OCI-LY1 (cell line): ENCODE measurements around the gene IL20.

Experiments
- H2AFZ ChIP-seq: fragments of 200-600 bp; sonication (generic), shearing (Covaris generic); 2 replicates; pipeline ENCODE4 v1.6.0; 2014; ENCODE audit warnings: antibody characterized with exemption, mild to moderate bottlenecking, low read length
- H3F3A ChIP-seq: fragments of 200-600 bp; sonication (generic), shearing (Covaris generic); 2 replicates; pipeline ENCODE4 v1.6.0; 2014; ENCODE audit warnings: mild to moderate bottlenecking, antibody characterized with exemption, low read length, moderate library complexity; ENCODE audit not compliant: insufficient read depth
- H3K27ac ChIP-seq: fragments of 200-600 bp; sonication (generic); 2 replicates; pipeline ENCODE4 v1.5.1; 2014; ENCODE audit warnings: low read length, mixed run types, mild to moderate bottlenecking, low read depth; ENCODE audit not compliant: poor library complexity, severe bottlenecking
- H3K27me3 ChIP-seq: fragments of 200-600 bp; sonication (generic); 2 replicates; pipeline ENCODE4 v1.6.0; 2014; ENCODE audit warnings: antibody characterized with exemption, mild to moderate bottlenecking, low read length, moderate library complexity; ENCODE audit not compliant: insufficient read depth
- H3K36me3 ChIP-seq: fragments of 200-600 bp; sonication (generic); 2 replicates; pipeline ENCODE4 v1.6.1; 2014; ENCODE audit warnings: mild to moderate bottlenecking, antibody characterized with exemption, low read length, moderate library complexity, mixed read lengths; ENCODE audit not compliant: insufficient read depth
- H3K4me1 ChIP-seq: fragments of 200-600 bp; sonication (generic); 2 replicates; pipeline ENCODE4 v1.5.1; 2014; ENCODE audit warnings: mild to moderate bottlenecking, low read length, moderate library complexity; ENCODE audit not compliant: insufficient read depth, severe bottlenecking
- H3K4me2 ChIP-seq: fragments of 200-600 bp; sonication (generic), shearing (Covaris generic); 2 replicates; pipeline ENCODE4 v1.6.1; 2014; ENCODE audit warnings: low read length
- H3K4me3 ChIP-seq: fragments of 200-600 bp; sonication (generic); 2 replicates; pipeline ENCODE4 v1.5.1; 2014; ENCODE audit warnings: low read length, low read depth, mild to moderate bottlenecking, mixed read lengths; ENCODE audit not compliant: poor library complexity, severe bottlenecking
- H3K79me2 ChIP-seq: fragments of 200-600 bp; shearing (Covaris generic); 2 replicates; pipeline ENCODE4 v1.6.1; 2016; ENCODE audit warnings: mixed run types, low read length, mixed read lengths; ENCODE audit not compliant: insufficient read depth
- H3K9ac ChIP-seq: fragments of 200-600 bp; sonication (generic), shearing (Covaris generic); 2 replicates; pipeline ENCODE4 v1.6.1; 2014; ENCODE audit warnings: mild to moderate bottlenecking, low read length, mixed read lengths
- H3K9me2 ChIP-seq: fragments of 200-600 bp; sonication (generic), shearing (Covaris generic); 2 replicates; pipeline ENCODE4 v1.6.1; 2014; ENCODE audit warnings: low read depth, mild to moderate bottlenecking, low read length, mixed read lengths
- H3K9me3 ChIP-seq: fragments of 200-600 bp; shearing (Covaris generic); 2 replicates; pipeline ENCODE4 v1.6.1; 2014; ENCODE audit warnings: low read length, mixed read lengths
- H4K20me1 ChIP-seq: fragments of 200-600 bp; sonication (generic), shearing (Covaris generic); 2 replicates; pipeline ENCODE4 v1.6.0; 2016; ENCODE audit warnings: mild to moderate bottlenecking, low read length; ENCODE audit not compliant: insufficient read depth
- EZH2 ChIP-seq: fragments of 200-600 bp; sonication (generic), shearing (Covaris generic); IDR thresholded peaks from 2 replicates; pipeline ENCODE4 v1.8.0; 2017; ENCODE audit warnings: borderline replicate concordance, mixed run types, mild to moderate bottlenecking, antibody characterized with exemption, low read length, moderate library complexity, mixed read lengths
- TF ChIP-seq, protein P1 (sequence below): fragments of 200-600 bp; sonication (generic), shearing (Covaris generic); IDR thresholded peaks from 2 replicates; pipeline ENCODE4 v1.5.1; 2017; ENCODE audit warnings: mild to moderate bottlenecking, antibody characterized with exemption, low read length, moderate library complexity, mixed read lengths

The IL20 gene

GRCh38 chr1:206866062-206866461 is 639 bp downstream of the IL20 start:
- no peak overlapping the region for H3K9ac ChIP-seq
- no peaks in the 10 kb centered on the region for H3K4me1 ChIP-seq
- H4K20me1 ChIP-seq, result no peaks in the 10 kb centered on the region
- H3K4me3 ChIP-seq, result no peak overlapping the region
- no peaks in the 10 kb centered on the region for H3K36me3 ChIP-seq
- no peaks in the 10 kb centered on the region for H3K9me2 ChIP-seq
- no peaks in the 10 kb centered on the region for H3K27me3 ChIP-seq
- no peak overlapping the region for H2AFZ ChIP-seq
- no peak overlapping the region for H3K4me2 ChIP-seq
- no peaks in the 10 kb centered on the region for H3F3A ChIP-seq
- no peaks in the 10 kb centered on the region for H3K9me3 ChIP-seq
- no peak overlapping the region for H3K27ac ChIP-seq
- TF ChIP-seq, protein P1, sequence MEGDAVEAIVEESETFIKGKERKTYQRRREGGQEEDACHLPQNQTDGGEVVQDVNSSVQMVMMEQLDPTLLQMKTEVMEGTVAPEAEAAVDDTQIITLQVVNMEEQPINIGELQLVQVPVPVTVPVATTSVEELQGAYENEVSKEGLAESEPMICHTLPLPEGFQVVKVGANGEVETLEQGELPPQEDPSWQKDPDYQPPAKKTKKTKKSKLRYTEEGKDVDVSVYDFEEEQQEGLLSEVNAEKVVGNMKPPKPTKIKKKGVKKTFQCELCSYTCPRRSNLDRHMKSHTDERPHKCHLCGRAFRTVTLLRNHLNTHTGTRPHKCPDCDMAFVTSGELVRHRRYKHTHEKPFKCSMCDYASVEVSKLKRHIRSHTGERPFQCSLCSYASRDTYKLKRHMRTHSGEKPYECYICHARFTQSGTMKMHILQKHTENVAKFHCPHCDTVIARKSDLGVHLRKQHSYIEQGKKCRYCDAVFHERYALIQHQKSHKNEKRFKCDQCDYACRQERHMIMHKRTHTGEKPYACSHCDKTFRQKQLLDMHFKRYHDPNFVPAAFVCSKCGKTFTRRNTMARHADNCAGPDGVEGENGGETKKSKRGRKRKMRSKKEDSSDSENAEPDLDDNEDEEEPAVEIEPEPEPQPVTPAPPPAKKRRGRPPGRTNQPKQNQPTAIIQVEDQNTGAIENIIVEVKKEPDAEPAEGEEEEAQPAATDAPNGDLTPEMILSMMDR, result no peak
- no peak for TF ChIP-seq EZH2
- H3K79me2 ChIP-seq, result no peaks in the 10 kb centered on the region

- H3K9ac ChIP-seq, result no peak overlapping the region
- no peaks in the 10 kb centered on the region for H3K36me3 ChIP-seq
- H3K9me2 ChIP-seq, result no peaks in the 10 kb centered on the region
- no peaks in the 10 kb centered on the region for H3K4me1 ChIP-seq
- no peaks in the 10 kb centered on the region for H3K79me2 ChIP-seq
- H3K27ac ChIP-seq, result no peak overlapping the region
- H4K20me1 ChIP-seq, result no peaks in the 10 kb centered on the region
- H3K4me3 ChIP-seq, result no peak overlapping the region
- no peaks in the 10 kb centered on the region for H3K9me3 ChIP-seq
- TF ChIP-seq EZH2, result no peak
- TF ChIP-seq, protein P1, result no peak
- H3K4me2 ChIP-seq, result no peak overlapping the region
- no peaks in the 10 kb centered on the region; the same call in 1 of the 2 replicates for H3K27me3 ChIP-seq
- H3F3A ChIP-seq, result no peaks in the 10 kb centered on the region
- H2AFZ ChIP-seq, result no peak overlapping the region
Measured at GRCh38 chr1:206867239-206867638, 1.8 kb downstream of the IL20 start.

- Histone ChIP-seq H3K4me2 (no peak overlapping the region), H3K9me2 (no peaks in the 10 kb centered on the region), H3K27me3 (no peaks in the 10 kb centered on the region; the same call in 1 of the 2 replicates), H3K4me1 (no peaks in the 10 kb centered on the region), H3K27ac (no peak overlapping the region), H3K9me3 (no peaks in the 10 kb centered on the region), H3K9ac (no peak overlapping the region), H3K79me2 (no peaks in the 10 kb centered on the region), H3K4me3 (no peak overlapping the region), H3F3A (no peaks in the 10 kb centered on the region), H4K20me1 (no peaks in the 10 kb centered on the region), H2AFZ (no peak overlapping the region), H3K36me3 (no peaks in the 10 kb centered on the region)
- TF ChIP-seq, protein P1, result no peak
- TF ChIP-seq EZH2, result no peak
Measured at GRCh38 chr1:206867716-206868115, 2.3 kb downstream of the IL20 start.
